ENCODE measurements around the gene MTFP1.
"Not testable (repeated sequence)": the region's sequence is repeated elsewhere in the genome, so short reads cannot be mapped to it uniquely, and the experiment has no call there.

Gene MTFP1

DNA sequence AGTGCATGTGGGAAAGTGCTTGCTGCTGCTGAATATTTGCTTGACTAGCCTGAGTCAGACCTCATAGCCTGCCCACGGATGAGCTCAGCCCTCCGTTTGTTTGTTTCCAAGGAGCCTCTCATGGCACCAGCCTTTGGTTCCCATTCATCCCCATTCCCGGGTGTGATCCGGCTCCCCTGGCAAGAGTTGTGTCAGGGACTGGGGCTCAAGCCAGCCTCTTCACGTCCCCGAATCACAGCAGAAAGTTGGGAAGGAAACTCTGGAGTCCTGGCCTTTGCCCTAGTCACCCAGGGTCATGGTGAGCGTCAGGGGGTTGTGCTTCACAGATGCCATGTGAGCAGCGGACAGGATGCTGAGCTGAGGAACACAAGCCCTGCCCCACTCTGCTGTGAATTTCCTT lies 32.4 kb downstream of the MTFP1 start:
- DNase-seq: no peak

DNA sequence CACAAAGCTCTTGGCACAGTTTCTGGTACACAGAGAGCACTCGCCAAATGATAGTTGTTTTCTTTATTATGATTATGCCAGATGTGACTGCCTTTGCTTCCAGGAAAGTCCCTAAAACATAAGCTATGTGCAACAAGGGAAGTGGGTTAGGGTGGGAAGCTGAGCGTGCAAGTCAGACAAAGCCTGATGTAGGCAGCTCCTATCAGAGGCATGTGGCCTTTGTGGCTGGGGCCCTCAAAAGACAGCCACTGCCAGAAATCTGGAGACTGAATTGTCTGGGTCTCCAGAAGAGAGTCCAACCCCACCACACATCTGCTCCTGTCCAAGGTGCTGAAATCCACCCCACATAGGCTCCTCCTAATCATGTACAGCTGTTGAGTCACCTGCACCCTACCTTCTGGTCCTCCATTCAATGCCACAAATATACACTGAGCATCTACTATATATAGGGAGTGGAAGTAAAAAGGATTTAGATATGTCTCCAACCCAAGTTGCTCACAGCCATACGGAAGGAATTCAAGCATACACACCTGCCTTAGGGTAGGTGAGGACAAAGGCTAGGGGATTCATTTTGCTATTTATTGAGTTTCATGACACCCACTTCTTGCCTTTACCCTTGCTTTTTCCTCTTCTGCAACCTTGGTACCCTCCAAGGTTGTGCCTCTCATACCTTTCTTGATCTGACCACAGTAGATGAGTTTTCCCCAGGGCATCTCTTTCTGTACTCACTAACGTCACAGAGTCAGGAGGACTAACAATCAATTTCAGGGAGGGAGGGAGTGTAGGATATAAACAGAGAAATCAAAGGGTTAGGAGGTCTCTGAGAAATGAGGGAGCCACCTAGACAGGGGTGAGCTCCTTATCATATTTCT lies 33.8 kb downstream of the MTFP1 start:
- DNase-seq: no peak

DNA sequence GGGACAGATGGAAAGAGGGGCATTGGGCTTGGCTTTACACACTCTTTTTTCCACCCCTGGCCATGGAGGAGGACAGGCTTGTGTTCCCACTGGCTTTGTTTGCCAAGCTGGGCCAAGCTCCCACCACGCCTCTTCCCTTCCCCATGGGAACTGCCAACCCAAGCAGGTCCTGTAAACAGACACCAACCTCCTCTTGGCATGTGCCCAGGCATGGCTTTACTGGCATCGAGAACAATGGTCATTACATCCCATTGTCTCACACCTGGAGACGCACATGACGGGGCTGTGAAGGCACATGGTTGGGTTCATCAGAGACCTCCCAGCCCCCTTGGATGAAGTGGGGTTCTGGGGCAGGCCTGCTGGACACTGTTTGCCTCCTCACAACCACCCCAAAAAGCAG lies 34.6 kb downstream of the MTFP1 start:
- peak; percentile 44 for DNase-seq

DNA sequence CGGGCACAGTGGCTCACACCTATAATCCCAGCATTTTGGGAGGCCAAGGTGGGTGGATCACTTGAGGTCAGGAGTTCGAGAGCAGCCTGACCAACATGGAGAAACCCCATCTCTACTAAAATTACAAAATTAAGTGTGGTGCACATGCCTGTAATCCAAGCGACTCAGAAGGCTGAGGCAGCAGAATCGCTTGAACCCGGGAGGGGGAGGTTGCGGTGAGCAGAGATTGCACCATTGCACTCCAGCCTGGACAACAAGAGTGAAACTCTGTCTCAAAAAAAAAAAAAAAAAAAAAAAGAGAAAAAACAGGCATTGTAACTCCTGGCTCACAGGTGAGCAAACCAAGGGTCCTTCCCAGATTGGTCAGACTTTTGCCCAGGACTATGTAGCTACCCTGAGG lies 35.0 kb downstream of the MTFP1 start:
- not testable (repeated sequence) for DNase-seq

DNA sequence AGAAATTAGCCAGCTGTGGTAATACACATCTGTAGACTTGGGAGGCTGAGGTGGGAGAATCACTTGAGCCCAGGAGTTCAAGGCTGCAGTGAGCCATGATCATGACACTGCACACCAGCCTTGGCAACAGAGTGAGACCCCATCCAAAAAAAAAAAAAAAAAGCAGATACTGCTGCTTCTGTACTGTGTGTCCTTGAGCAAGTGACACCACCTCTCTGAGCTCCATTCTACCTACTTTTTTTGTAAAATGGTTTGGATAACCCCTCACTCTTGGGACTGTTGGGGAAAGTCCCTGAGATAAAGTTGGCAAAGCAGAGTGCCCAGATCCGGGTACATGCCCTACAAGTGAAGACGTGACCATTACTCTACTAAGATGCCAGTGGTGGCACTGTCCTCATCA lies 43.6 kb downstream of the MTFP1 start:
- no peak for DNase-seq

DNA sequence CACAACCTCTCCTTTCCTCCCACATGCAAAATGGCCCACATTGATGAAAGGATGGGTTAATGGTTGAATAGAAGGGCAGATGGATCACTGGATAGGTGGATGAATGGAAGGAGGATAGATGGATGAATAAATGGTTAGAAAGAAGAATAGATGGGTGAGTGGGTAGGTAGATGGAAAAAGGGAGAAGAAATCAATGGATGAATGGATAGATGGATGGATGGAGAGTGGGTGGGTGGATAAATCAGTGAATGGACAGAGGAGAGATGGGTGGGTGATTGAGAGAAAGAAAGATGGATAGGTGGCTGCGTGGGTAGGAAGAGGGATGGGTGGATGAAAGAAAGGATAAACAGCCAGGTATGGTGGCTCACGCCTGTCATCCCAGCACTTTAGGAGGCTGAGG lies 45.1 kb downstream of the MTFP1 start:
- no peak for DNase-seq

DNA sequence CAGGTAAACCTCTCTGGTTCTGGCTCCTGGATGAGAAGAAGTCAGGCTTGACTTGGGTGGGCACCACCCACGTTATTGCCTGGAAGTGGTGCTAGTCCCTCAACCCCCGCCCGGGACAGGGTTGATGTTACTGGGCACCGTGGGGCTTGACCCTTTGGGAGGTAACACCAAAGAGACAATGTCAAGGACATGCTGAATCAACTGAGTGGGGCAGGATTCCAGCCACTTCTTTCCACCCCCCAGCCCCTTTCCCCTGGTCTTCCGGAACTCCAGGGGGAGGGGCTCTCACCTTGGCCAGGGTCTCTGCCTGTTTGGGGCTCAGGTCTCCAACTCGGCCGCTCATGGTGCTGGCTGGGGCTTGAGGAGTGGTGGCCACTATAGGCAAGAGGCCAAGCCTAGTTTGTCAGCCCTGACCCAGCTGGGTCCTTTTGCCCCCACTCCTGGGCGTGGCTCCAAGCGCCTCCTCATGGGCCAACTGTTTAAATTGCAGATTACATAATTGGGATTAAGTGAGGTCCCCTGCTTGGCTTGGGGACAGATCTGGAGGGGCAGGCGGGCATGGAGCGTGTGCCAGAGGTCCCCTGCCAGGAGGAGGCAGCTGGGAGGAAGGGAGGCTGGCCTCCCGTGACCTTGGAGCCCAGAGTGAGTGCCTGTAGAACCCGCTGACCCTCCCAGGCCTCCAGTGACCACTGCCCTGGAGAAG lies 46.2 kb downstream of the MTFP1 start, which contains the start of gene SEC14L3:
TSS of gene SEC14L3 (minus strand) at position 402 of the 703 bp plus-strand sequence. CDS start at position 343, 59 bp downstream.
- DNase-seq: no peak

DNA sequence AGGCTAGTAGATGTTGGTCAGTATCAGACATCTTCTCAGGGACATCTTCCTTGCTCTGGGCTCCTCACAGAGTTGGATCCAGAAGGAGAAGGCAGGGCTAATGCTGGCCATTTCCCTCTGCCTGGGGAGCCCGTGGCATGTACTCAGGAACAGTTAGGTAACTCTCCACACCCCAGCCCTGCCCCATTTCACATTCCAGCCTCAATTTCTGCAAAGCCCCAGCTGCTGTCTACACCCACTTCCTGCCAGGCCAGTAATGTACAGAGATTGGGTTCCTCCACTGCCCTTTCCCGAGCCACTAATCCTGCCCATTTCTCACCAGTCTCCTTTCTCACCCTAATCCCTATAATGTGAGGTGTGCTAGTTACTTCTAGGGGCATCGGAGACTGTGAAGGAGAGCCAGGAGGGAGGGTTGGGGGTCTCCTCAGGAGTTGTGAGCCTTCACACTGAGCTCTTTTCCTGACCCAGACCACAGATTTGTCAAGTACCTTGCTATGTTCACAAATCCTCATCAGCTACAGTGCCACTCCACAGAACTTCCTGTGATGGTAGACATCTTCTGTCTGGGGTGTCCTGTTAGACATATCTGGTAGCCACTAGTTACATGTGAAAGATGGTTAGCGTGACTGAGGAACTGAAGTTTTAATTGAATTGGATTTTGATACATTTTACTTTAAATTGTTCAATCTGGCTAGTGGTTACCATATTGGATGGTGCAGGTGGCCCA lies 47.6 kb downstream of the MTFP1 start:
- no peak for DNase-seq

DNA sequence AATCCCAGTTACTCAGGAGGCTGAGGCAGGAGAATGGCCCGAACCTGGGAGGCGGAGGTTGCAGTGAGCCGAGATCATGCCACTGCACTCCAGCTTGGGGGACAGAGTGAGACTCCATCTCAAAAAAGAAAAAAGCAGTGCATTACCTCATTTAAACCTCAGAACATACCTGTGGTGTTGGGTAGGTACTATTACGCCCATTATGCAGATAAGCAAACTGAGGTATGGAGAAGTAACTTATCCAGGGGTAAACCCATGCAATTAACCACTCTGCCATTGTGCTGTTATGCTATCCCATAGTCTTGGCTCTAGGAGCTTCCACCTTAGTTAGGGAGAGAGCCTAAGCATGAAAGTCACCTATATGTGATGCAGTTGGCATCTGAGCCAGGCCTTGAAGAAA lies 48.6 kb downstream of the MTFP1 start:
- no peak for DNase-seq

DNA sequence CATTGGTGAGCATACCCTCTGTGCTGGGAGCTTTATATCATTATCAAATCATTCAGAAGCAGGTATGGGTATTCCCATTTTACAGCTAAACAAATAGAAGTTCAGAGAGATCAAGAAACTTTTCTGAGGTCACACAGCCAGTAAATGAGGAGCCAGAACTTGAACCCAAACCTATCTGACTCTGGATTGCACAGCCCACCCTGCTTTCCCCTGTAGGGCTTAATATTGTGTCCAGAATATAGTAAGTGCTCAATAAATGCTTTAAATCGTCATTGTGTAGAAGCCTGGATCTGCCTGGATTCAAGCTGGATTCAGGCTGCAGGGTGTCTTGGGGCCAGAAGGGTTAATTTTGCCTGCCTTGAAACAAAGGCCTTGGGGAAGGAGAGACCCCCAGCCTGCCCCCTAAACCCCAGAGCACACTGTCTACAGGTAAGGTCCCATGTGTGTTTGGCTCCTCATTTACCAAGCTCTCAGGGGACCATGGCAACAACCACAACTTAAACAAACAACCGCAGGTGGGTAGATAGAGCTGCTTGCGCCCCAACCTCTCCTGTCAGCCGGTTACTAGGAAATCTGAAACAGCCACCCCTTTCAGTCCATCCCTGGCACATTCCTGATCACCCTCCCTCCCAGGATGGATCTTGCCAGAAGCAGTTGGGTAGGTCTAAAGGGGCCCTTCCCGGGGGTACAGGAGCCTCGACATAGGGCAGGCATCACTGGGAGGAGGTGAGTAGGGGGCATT lies 49.3 kb downstream of the MTFP1 start:
- DNase-seq: peak; percentile 44

All from NCI-H2171 (cell line).